ENCODE results near the gene GUSB. TPM values are rescaled to one million over a fixed set of nuclear protein-coding genes. Genes with fewer than 3 reads are reported as not detected.
A peak's percentile ranks its signal among the peaks of the same experiment; 100 is the strongest.
"Not testable (repeated sequence)": the region's sequence is repeated elsewhere in the genome, so short reads cannot be mapped to it uniquely, and the experiment has no call there.

The GUSB gene
- polyA plus RNA-seq (ENCODE audit: insufficient read length), result 79.8 TPM
- long read RNA-seq, donor 1, transcript GUSB-201 (12 exons, 2,300 nt), result major isoform, 8 of 76 reads
- long read RNA-seq, donor 1, partial matches to known transcripts, result 54 of 76 reads
- long read RNA-seq, donor 1, other reads (novel, unspliced or antisense), result 14 of 76 reads
- long read RNA-seq, donor 2, transcript GUSB-201 (12 exons, 2,300 nt), result major isoform, 10 of 59 reads
- long read RNA-seq, donor 2, partial matches to known transcripts, result 43 of 59 reads
- long read RNA-seq, donor 2, other reads (novel, unspliced or antisense), result 5 of 59 reads
- long read RNA-seq, donor 3, partial matches to known transcripts, result 64 of 76 reads
- long read RNA-seq, donor 3, other reads (novel, unspliced or antisense), result 9 of 76 reads
- long read RNA-seq, donor 4, partial matches to known transcripts, result 5 of 5 reads
- long read RNA-seq, donor 4, other reads (novel, unspliced or antisense), result 0 of 5 reads
- long read RNA-seq, donor 5, transcript GUSB-201 (12 exons, 2,300 nt), result major isoform, 12 of 117 reads
- long read RNA-seq, donor 5, partial matches to known transcripts, result 103 of 117 reads
- long read RNA-seq, donor 5, other reads (novel, unspliced or antisense), result 0 of 117 reads
- long read RNA-seq, donor 6, transcript GUSB-201 (12 exons, 2,300 nt), result major isoform, 8 of 86 reads
- long read RNA-seq, donor 6, partial matches to known transcripts, result 69 of 86 reads
- long read RNA-seq, donor 6, other reads (novel, unspliced or antisense), result 8 of 86 reads
- long read RNA-seq, donor 7, transcript GUSB-201 (12 exons, 2,300 nt), result major isoform, 9 of 89 reads
- long read RNA-seq, donor 7, partial matches to known transcripts, result 71 of 89 reads
- long read RNA-seq, donor 7, other reads (novel, unspliced or antisense), result 8 of 89 reads
- long read RNA-seq, donor 8, partial matches to known transcripts, result 28 of 31 reads
- long read RNA-seq, donor 8, other reads (novel, unspliced or antisense), result 0 of 31 reads

DNA sequence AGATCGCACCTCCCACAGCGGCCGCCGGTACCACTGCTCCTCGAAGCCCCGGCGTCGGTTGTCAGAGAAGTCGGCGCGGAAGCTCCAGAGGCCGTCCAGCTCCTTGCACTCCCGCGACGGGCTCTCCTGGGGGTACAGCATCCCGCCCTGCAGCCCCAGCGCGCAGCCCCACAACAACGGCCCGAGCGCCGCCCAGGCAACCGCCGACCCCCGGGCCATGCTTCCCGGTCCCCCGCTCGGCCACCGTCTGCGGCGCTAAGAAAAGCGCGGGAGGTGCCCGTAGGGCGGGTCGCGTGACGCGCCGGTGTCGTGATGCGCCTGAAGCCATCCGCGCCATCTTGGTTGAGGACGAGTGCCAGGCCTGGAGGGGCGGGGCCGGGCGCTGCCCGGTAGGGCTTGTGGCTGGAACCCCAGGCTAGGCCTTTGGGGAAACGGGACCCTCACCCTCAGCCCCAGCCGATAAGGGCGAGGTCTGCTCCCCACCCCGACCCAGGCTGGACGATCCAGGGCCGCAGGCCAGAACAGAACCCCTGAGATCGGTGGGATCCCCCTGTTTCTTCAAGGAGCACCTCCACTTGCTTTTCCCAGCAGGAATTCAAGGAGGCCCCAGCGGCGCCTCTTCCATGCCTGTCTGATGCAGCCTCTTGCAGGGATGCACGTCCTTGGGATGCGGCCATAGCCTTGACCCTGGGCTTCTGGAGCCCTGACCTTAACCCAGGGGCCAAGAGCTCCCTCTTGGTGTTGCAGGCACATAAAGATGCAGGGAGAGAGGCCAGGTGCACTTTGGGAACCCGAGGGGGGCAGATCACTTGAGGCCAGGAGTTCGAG lies at the start of gene GUSB:
Gene GUSB (minus strand): TSS at position 249 of the 828 bp plus-strand sequence. CDS start 30 bp downstream, at position 219.
- peak; percentile 91 for DNase-seq

DNA sequence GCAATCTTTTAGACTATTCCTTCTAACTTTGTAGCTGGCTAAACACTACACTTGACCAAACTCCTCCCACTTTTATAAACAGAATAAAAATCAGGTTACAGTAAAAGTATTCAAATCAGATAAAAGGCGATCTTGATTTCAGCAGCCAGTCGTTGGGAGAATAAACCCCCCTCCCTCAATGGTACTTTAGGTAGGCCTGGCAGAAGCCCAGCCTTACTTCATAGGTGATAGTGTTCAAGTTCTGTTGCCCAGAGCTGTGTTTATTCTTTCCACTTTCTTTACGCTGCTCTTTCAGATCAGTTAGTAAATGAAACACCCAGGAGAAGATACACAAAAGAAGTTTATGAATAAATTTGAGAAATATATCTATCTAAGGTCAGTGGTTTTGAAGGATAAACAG lies 46.3 kb upstream of the GUSB start:
- not testable (repeated sequence) for DNase-seq

DNA sequence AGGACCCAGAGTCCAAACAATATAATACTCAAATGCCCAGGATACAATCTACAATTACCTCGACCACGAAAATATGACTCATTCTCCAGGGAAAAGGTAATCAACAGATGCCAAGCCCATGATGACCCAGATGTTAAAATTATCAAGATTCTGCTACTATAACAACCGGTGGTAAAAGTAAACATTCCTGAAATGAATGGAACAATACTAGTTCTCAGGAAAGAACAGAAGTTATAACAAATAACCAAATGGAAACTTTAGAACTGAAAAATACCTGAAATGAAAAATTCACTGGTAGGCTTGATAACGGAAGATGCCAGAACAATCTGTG lies 34.1 kb upstream of the GUSB start:
- DNase-seq, result no peak

GRCh38 chr7:66015440-66016130 lies 33.6 kb upstream of the GUSB start:
- no peak for DNase-seq

GRCh38 chr7:66013938-66014337 lies 31.9 kb upstream of the GUSB start:
- DNase-seq, result no peak

- no peak for DNase-seq
Measured at GRCh38 chr7:66007232-66007631, 25.2 kb upstream of the GUSB start.

- DNase-seq, result not testable (repeated sequence)
Measured at GRCh38 chr7:66005115-66005671, 23.2 kb upstream of the GUSB start.

DNA sequence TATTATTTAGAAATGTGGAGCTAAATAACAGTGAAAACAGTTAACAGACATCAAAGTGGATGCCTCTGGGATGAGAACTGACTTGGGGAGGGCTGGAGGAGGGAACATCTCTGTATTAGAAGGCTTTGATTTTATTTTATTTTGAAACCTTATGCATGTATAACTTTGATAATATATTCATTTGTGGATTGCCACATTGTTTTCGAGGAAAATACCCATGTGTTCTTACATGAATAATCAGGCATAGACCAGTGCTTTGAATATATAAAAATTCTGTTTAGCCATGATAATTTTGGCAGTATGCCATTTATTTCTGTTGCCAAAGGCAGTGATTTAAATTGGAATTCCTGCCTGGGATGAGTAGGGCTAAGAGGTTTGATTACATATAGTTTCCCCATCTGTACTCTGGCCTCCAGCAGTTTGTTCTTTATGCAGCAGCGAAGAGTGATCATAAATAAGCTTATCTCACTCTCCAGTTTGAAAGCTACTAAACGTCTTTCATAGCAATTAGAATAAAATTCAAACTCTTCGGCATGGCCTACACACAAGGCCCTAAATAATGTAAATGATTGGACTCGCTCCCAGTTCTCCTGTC lies 18.9 kb upstream of the GUSB start:
- DNase-seq, result not testable (repeated sequence)

DNA sequence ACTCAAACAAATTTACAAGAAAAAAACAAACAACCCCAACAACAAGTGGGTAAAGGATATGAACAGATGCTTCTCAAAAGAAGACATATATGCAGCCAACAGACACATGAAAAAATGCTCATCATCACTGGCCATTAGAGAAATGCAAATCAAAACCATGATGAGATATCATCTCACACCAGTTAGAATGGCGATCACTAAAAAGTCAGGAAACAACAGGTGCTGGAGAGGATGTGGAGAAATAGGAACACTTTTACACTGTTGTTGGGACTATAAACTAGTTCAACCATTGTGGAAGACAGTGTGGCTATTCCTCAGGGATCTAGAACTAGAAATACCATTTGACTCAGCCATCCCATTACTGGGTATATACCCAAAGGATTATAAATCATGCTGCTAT lies 13.0 kb upstream of the GUSB start:
- not testable (repeated sequence) for DNase-seq

DNA sequence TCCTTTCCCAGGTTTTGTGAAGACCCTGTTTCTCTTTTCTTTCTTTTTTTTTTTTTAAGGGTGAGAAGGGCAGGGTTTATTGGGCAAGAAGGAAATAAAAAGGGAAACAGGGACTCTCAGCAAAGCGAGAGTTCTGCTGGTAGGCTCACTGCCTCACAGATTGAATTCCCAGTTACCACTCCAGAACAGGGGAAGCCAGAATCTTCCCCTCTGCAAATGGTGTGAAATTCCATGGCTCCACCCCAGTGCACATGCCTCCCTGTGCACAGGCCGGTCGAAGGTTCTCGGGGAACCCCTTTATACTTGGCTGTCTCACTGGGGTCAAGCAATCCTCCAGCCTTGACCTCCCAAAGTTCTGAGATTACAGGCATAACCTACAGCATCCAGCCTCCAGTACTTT lies 10.5 kb upstream of the GUSB start:
- no peak for DNase-seq

- not testable (repeated sequence) for DNase-seq
Measured at GRCh38 chr7:65991829-65992228, 9.8 kb upstream of the GUSB start.

DNA sequence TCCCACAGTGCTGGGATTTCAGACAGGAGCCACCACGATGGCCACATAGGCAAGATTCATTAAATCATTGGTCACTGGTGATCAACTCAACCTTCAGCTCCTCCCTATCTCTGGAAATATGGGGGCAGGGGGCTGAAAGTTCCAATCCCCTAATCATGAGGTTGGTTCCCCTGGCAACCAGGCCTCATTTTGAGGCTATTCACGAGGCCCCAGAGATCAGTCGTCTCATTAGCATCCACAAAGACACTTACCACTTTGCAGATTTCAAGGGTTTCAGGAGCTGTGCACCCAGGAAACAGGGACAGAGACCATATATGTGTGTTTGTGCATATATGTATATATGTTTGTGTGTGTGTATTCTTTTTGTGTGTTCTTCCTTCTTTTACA lies 7.7 kb upstream of the GUSB start:
- no peak for DNase-seq

GRCh38 chr7:65988503-65988902 lies 6.5 kb upstream of the GUSB start:
- DNase-seq, result not testable (repeated sequence)

GRCh38 chr7:65988084-65988483 lies 6.1 kb upstream of the GUSB start:
- no peak for DNase-seq

DNA sequence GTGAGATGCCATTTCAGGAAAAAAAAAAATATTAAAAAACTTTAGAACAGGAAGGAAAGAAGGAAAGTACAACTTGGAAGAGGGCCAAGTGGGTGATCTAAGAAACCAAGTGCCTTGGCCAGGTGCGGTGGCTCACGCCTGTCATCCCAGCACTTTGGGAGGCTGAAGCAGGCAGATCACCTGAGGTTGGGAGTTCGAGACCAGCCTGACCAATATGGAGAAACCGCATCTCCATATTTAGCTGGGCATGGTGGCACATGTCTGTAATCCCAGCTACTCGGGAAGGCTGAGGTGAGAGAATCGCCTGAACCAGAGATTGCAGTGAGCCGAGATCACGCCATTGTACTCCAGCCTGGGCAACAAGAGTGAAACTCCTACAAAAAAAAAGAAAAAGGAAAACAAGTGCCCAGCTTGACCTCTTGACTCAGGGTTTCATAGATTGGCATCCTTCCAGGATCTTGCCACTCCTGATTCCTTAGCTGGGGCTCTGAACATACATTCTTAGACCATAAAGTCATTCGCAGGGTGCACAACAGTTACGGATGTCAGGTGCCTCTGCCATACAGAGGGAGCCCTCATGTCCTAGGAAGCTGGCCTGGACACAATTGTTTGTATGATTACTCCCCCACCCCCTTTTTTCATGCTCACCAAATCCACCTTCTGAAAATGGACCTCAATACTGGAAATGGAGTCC lies 2.1 kb upstream of the GUSB start:
- DNase-seq, result no peak

GRCh38 chr7:65980478-65981250 lies 1.3 kb downstream of the GUSB start:
- DNase-seq, result no peak

- DNase-seq, result no peak
Measured at GRCh38 chr7:65979583-65980477, 2.2 kb downstream of the GUSB start.

All from left kidney (tissue), 8 donors.